ENCODE data around the gene WDPCP.

- TF ChIP-seq CEBPB (IDR thresholded peaks at IDR 0.05; ENCODE audit: low read depth, low read length) (no peak), POLR2A (IDR thresholded peaks at IDR 0.05; ENCODE audit: low read depth, low read length) (no peak), RCOR1 (IDR thresholded peaks at IDR 0.05; ENCODE audit: insufficient replicate concordance, low read length) (no peak), SMC3 (IDR thresholded peaks at IDR 0.05; ENCODE audit: low read depth, low read length) (no peak)
- TF ChIP-seq, protein P1, sequence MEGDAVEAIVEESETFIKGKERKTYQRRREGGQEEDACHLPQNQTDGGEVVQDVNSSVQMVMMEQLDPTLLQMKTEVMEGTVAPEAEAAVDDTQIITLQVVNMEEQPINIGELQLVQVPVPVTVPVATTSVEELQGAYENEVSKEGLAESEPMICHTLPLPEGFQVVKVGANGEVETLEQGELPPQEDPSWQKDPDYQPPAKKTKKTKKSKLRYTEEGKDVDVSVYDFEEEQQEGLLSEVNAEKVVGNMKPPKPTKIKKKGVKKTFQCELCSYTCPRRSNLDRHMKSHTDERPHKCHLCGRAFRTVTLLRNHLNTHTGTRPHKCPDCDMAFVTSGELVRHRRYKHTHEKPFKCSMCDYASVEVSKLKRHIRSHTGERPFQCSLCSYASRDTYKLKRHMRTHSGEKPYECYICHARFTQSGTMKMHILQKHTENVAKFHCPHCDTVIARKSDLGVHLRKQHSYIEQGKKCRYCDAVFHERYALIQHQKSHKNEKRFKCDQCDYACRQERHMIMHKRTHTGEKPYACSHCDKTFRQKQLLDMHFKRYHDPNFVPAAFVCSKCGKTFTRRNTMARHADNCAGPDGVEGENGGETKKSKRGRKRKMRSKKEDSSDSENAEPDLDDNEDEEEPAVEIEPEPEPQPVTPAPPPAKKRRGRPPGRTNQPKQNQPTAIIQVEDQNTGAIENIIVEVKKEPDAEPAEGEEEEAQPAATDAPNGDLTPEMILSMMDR (conservative IDR thresholded peaks at IDR 0.05; ENCODE audit: low read depth, low read length), result no peak
Observed at GRCh38 chr2:63195310-63195709, 393.0 kb downstream of the WDPCP start.

Measured in IMR-90 (cell line).